SU-DHL-6 (cell line): Measurements from ENCODE around the gene MAN2B1.

Source experiments
- H2AFZ ChIP-seq: fragments of 200-600 bp; sonication (generic); 2 replicates; pipeline ENCODE4 v1.6.1; 2014; ENCODE audit warnings: low read depth, mild to moderate bottlenecking, moderate library complexity, mixed read lengths, antibody characterized with exemption, low read length; ENCODE audit not compliant: severe bottlenecking
- H3F3A ChIP-seq: fragments of 200-600 bp; shearing (Covaris generic); 2 replicates; pipeline ENCODE4 v1.6.0; 2016; ENCODE audit warnings: antibody characterized with exemption, mild to moderate bottlenecking; ENCODE audit not compliant: insufficient read depth
- H3K27ac ChIP-seq: fragments of 200-600 bp; sonication (generic); 2 replicates; pipeline ENCODE4 v1.5.1; 2016; ENCODE audit warnings: low read depth, mild to moderate bottlenecking, low read length, moderate library complexity, mixed read lengths
- H3K27me3 ChIP-seq: fragments of 200-600 bp; sonication (generic), shearing (Covaris generic); 2 replicates; pipeline ENCODE4 v1.6.0; 2014; ENCODE audit warnings: mild to moderate bottlenecking, low read length
- H3K36me3 ChIP-seq: fragments of 200-600 bp; sonication (generic); 2 replicates; pipeline ENCODE4 v1.6.1; 2014; ENCODE audit warnings: mild to moderate bottlenecking, low read length, mixed read lengths
- H3K4me2 ChIP-seq: fragments of 300-600, 200-600 bp; shearing (Covaris generic), sonication (generic); 2 replicates; pipeline ENCODE4 v1.6.0; 2014; ENCODE audit warnings: low read length, low read depth, mild to moderate bottlenecking; ENCODE audit not compliant: poor library complexity, severe bottlenecking
- H3K4me3 ChIP-seq: fragments of 200-600 bp; sonication (generic); 2 replicates; pipeline ENCODE4 v1.5.1; 2014; ENCODE audit warnings: antibody characterized with exemption, low read length, mild to moderate bottlenecking, mixed read lengths; ENCODE audit not compliant: insufficient read depth, poor library complexity, severe bottlenecking
- H3K79me2 ChIP-seq: fragments of 200-600 bp; sonication (generic); 2 replicates; pipeline ENCODE4 v1.6.1; 2014; ENCODE audit warnings: mild to moderate bottlenecking, low read length, moderate library complexity; ENCODE audit not compliant: insufficient read depth
- H3K9ac ChIP-seq: fragments of 200-600 bp; sonication (generic); 2 replicates; pipeline ENCODE4 v1.7.0; 2014; ENCODE audit warnings: mild to moderate bottlenecking, low read length
- H3K9me2 ChIP-seq: fragments of 200-600 bp; sonication (generic); replicated peaks from 2 replicates; pipeline ENCODE4 v1.6.1; 2014; ENCODE audit warnings: low read length; ENCODE audit not compliant: insufficient read depth
- H3K9me3 ChIP-seq: fragments of 200-600 bp; sonication (generic); 2 replicates; pipeline ENCODE4 v1.6.1; 2014; ENCODE audit warnings: low read length, mixed read lengths; ENCODE audit not compliant: insufficient read depth
- H4K20me1 ChIP-seq: fragments of 200-600 bp; sonication (generic); 2 replicates; pipeline ENCODE4 v1.6.1; 2014; ENCODE audit warnings: low read depth, mild to moderate bottlenecking, antibody characterized with exemption, low read length, moderate library complexity, mixed read lengths
- EZH2phosphoT487 ChIP-seq: fragments of 200-600 bp; sonication (generic), shearing (Covaris generic); conservative IDR thresholded peaks from 2 replicates; pipeline ENCODE4 v1.6.1; 2018; ENCODE audit warnings: mild to moderate bottlenecking, antibody characterized with exemption, low read length, moderate library complexity, mixed read lengths
- TF ChIP-seq, protein P1 (sequence below): fragments of 200-600 bp; sonication (generic); IDR thresholded peaks from one replicate; pipeline ENCODE4 v1.5.1; 2017; ENCODE audit warnings: antibody characterized with exemption, mild to moderate bottlenecking, low read length, moderate library complexity; ENCODE audit not compliant: insufficient read depth, poor library complexity, severe bottlenecking

Gene MAN2B1

DNA sequence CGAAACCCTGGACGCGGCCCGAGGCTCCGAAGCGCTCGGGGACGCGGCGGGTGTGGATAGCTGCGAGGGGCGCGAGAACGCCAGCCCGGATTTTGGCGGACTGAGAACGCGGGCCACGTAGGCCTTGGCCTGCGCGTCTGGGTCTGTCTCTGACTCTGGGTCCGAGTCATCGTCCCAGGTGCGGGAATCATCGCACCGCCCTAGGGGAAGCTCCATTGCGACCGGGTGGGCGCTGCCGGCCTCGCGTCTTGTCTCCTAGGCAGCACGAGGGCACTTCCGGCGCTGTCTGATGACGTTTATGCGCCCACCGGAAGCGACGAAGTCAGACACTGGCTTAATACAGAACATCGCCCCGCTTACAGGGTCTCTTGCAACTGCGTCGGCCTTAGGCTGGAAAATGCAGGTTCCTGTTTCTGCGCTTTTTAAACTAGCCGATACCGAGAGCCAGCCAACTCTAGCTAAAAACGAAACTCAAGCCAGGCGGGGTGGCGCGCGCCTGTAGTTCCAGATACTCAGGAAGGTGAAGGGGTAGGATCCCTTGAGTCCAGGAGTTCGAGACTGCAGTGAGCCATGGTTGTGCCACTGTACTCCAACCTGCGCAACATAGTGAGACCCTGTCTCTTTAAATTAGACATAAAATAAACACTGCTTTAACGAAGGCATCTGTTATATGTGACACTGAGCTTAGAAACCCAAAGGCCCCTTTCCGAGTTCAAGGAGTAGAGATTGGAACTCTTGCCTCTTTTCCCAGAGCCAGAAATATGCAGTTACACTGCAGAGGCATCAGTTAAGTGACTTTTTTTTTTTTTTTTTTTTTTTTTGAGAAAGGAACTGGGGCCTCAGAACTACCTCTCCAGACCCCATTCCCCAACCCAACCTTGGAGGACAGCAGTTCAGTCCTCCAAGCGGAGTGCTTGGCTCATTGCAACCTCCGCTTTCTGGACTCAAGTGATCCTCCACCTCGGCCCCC is 30.1 kb upstream of the MAN2B1 start, which contains the start of gene FBXW9:
FBXW9 (minus strand) TSS at position 266 of the 970 bp plus-strand sequence; CDS start at position 216, 50 bp downstream.
- Histone ChIP-seq H3K9ac (peak within 1 kb of the TSS; percentile 57), H3K36me3 (no peaks in the 10 kb centered on the region), H2AFZ (peak within 1 kb of the TSS; percentile 55), H3K27me3 (no peaks in the 10 kb centered on the region), H4K20me1 (no peaks in the 10 kb centered on the region), H3K4me3 (peak within 1 kb of the TSS; percentile 57), H3K27ac (peak within 1 kb of the TSS; percentile 83), H3K9me3 (no peaks in the 10 kb centered on the region), H3K4me2 (peak within 1 kb of the TSS; percentile 72), H3K79me2 (no peaks in the 10 kb centered on the region), H3K9me2 (no peaks in the 10 kb centered on the region), H3F3A (peaks cover 24% of the 10 kb centered on the region)
- no peak for TF ChIP-seq EZH2phosphoT487
- TF ChIP-seq, protein P1, sequence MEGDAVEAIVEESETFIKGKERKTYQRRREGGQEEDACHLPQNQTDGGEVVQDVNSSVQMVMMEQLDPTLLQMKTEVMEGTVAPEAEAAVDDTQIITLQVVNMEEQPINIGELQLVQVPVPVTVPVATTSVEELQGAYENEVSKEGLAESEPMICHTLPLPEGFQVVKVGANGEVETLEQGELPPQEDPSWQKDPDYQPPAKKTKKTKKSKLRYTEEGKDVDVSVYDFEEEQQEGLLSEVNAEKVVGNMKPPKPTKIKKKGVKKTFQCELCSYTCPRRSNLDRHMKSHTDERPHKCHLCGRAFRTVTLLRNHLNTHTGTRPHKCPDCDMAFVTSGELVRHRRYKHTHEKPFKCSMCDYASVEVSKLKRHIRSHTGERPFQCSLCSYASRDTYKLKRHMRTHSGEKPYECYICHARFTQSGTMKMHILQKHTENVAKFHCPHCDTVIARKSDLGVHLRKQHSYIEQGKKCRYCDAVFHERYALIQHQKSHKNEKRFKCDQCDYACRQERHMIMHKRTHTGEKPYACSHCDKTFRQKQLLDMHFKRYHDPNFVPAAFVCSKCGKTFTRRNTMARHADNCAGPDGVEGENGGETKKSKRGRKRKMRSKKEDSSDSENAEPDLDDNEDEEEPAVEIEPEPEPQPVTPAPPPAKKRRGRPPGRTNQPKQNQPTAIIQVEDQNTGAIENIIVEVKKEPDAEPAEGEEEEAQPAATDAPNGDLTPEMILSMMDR, result no peak

DNA sequence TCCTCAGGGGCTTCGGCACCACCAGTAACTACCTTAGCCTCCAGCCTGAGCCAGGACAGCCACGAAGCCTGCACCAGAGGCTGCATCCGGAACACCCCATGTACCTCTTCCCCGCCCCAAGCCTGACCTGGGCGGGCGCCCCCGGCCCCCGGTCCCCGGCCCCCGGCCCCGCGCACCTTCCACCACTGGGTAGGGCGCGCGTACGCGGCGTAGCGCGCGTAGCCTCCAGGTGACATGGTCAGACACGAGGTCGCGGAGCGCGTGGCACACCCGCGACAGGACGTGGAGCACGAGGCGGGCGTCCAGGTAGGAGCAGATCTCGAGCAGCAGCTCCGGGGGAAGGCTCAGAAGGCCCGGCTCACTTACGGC is 29.4 kb upstream of the MAN2B1 start:
- Histone ChIP-seq H3K9ac (peak overlapping the region; percentile 57), H3K9me2 (no peaks in the 10 kb centered on the region), H3K9me3 (no peaks in the 10 kb centered on the region), H3K4me2 (peak overlapping the region; percentile 72), H3K27ac (no peak overlapping the region), H3K36me3 (no peaks in the 10 kb centered on the region), H3K79me2 (no peaks in the 10 kb centered on the region), H4K20me1 (no peaks in the 10 kb centered on the region), H3F3A (peaks cover 24% of the 10 kb centered on the region), H3K27me3 (no peaks in the 10 kb centered on the region), H3K4me3 (peak overlapping the region; percentile 57), H2AFZ (peak overlapping the region; percentile 55)
- no peak for TF ChIP-seq EZH2phosphoT487
- TF ChIP-seq, protein P1, result no peak

DNA sequence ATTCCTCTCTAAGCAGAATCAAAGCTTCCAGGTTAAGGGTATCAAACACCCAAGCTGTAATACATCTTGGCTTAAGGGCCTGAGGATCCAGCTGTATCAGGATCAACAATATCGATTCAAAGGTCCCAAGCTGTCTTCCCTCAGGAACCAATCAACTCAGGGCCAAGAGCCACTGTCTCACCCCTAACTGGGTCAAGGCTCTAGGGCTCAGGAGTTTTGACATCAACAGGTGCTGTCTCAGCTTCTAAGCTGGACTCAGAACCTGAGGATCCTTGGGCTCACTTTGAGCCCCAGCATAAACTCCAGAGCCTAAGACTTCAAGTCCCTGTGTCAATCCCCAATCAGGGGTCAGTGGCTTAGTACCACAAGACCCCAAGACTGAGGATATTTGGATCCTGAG is 29.0 kb upstream of the MAN2B1 start:
- Histone ChIP-seq H3K9me3 (no peaks in the 10 kb centered on the region), H3K4me2 (peak overlapping the region; percentile 72), H3K9me2 (no peaks in the 10 kb centered on the region), H3K36me3 (no peaks in the 10 kb centered on the region), H3K79me2 (no peaks in the 10 kb centered on the region), H3K9ac (no peak overlapping the region), H3K27ac (no peak overlapping the region), H3K4me3 (peak overlapping the region; percentile 57), H3F3A (peaks cover 24% of the 10 kb centered on the region), H4K20me1 (no peaks in the 10 kb centered on the region), H2AFZ (no peak overlapping the region), H3K27me3 (no peaks in the 10 kb centered on the region)
- TF ChIP-seq, protein P1, result no peak
- no peak for TF ChIP-seq EZH2phosphoT487
